RPMI8226 (cell line): ENCODE results near the gene CNOT10.
"Not testable (repeated sequence)": the region's sequence is repeated elsewhere in the genome, so short reads cannot be mapped to it uniquely, and the experiment has no call there.

Experiments used
- DNase-seq: peaks from one replicate; pipeline ENCODE4 v3.0.0-alpha.2; 2015

The CNOT10 gene, protein sequence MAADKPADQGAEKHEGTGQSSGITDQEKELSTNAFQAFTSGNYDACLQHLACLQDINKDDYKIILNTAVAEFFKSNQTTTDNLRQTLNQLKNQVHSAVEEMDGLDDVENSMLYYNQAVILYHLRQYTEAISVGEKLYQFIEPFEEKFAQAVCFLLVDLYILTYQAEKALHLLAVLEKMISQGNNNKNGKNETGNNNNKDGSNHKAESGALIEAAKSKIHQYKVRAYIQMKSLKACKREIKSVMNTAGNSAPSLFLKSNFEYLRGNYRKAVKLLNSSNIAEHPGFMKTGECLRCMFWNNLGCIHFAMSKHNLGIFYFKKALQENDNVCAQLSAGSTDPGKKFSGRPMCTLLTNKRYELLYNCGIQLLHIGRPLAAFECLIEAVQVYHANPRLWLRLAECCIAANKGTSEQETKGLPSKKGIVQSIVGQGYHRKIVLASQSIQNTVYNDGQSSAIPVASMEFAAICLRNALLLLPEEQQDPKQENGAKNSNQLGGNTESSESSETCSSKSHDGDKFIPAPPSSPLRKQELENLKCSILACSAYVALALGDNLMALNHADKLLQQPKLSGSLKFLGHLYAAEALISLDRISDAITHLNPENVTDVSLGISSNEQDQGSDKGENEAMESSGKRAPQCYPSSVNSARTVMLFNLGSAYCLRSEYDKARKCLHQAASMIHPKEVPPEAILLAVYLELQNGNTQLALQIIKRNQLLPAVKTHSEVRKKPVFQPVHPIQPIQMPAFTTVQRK

DNA sequence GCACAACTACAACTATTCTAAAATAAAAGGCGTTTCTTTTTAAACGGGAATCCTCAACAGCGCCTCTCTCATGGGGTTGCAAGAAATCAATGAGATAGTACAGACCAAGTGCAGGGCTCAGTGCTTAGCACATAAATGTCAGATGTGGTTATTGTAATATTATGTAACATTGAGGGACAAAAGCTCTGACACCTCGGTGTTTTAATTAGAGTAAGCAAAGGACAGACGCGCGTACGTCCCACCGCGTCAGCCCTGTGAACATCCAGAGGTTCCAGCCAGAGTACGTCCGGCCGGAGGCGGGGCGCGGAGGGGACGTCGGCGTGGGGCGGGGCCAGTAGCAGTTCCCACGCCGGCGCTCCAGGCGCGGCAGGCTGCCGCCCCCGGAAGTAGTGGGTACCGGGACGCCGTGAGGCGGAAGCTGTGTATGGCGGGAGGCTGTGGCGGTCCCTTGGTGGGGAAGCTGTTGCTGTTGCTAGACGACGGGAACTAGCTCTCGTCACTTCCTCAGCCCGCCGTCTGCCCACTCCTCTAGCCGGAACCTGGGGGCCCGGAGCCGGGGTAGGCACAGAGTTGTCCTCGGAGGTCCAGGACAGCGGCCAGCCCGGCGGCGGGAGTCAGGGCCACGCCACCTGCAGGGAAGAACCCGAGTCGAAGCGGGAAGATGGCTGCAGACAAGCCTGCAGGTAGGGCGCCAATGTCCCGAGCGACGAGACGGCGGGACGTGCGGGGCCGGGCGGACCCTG, at the start of gene CNOT10:
Gene CNOT10, plus strand, starts transcription at position 389 of the 743 bp plus-strand sequence. Its CDS starts 273 bp downstream, at position 662.
- DNase-seq, result peak; percentile 97

DNA sequence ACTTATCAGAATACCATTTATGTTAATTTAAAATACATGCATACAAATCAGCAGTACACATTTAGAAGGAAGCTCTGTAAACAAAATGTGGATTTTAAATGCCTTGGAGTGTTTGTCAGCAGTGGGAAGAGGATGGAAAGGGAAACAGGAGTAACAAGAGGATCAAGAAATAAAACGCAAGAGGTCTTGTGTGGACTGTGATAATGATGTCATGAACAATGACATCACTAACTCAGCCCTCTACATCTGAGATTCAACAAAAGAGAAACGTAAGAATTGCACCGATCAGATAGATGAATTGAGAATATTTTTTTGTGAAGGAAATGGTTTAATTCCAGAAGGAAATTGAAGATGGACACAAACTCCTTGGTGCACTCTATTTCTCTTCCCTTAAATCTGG, 44.0 kb upstream of the CNOT10 start:
- DNase-seq, result no peak

DNA sequence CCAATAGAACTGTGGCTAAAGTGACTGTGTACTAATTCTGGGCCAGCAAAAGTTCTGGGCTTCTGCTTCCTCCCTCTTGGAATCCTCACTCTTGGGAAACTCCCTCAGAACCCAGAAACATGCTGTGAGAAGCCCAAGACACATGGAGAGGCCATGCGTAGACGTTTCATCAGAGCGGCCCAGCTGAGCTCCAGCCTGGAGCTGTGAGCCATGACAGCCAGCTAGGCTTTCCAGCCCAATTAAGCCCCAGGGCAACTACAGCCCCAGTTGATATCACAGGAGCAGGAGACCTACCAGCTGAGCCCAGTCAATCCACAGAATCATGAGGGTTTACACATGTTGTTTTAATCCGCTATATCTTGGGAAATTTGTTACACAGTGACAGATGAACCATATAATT, 43.6 kb upstream of the CNOT10 start:
- no peak for DNase-seq

DNA sequence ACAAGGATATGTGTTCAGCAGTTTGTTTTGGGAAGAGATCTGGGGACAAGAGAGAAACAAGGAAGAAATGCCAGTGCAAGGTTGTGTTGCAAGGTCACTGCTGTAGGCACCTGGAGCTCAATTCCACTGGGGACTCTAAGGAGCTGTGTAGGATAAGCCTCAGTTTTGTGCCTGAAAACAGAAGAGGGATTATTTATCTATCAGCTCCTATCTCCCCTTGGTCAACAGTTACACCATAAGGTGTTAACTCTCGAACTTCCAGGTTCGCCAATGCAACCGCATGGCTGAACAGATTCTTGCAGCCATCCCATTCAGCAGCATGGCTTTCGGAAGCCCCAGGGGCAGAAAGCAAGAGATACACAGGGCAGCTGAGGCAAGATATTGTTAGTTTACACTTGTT, 41.6 kb upstream of the CNOT10 start:
- DNase-seq, result no peak

DNA sequence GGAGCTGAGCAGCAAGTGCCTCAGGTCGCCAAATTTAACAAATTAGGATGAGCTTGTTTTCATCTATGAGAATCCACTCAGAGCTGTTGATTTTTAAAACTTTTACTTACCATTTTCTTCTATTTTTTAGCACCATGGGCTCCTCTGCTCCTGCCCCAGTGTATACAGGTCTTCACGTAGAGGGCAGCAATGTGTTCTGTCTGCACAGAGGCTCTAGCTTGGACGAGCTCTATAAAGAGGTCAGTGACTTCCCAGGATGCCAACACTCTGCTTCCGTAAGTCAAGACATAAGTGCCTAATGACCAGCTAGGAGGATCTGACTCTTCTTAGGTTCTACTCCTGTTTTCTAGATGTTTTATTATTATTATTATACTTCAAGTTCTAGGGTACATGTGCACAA, 41.2 kb upstream of the CNOT10 start:
- no peak for DNase-seq

DNA sequence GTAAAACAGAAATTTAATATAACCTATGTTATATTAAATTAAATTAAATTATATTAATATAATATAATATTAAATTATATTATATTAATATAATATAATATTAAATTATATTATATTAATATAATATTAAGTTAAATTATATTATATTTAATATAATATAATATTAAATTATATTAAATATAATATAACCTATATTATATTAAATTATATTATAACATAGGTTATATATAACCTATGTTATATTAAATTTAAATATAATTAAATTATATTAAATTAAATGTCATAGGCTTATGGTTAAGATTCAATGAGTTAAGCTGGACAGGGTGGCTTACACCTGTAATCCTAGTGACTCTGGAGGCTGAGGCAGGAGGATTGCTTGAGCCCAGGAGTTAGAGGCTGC, 40.6 kb upstream of the CNOT10 start:
- DNase-seq, result no peak

DNA sequence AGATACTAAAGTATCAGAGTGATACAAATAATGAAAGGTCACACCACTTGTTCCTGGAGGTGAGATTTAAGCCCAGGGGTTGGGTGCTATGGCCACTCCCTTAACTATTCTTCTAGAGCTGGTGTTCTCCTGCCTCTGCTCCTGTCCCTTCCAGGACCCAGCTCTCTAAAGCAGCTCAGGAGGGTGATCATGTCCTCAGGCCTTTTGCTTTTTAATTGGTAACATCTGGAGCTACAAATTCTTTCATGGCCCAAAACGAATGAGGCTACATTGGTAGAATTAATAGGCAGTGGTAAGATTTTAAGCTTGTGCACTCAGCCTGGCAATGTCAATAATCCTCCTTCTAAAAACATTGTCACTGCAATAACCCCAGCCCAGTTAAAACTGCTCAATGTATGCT, 38.2 kb upstream of the CNOT10 start:
- DNase-seq, result no peak

DNA sequence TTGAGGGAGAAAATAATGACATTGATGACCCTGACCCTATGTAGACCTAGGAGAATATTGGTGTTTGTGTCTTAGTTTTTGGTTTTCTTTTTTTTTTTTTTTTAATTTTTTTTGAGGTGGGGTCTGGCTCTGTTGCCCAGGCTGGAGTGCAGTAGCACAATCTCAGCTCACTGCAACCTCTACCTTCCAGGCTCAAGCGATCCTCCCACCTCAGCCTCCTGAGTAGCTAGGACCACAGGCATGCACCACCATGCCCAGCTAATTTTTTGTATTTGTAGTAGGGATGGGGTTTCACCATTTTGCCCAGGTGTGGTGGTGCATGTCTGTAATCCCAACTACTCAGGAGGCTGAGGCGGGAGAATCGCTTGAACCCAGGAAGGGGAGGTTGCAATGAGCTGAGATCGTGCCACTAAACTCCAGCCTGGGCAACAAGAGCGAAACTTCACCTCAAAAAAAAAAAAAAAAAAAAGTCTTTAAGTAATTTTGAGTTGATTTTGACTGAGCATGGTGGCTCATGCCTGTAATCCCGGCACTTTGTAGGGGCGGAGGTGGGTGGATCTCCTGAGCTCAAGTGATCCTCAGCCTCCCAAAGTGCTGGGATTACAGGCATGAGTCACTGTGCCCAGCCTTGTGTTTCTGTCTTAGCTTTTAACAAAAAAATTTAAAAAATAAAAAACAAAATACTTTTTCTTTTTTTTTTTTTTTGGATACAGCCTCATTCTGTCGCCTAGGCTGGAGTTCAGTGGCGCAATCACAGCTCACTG, 32.5 kb upstream of the CNOT10 start:
- DNase-seq, result not testable (repeated sequence)

DNA sequence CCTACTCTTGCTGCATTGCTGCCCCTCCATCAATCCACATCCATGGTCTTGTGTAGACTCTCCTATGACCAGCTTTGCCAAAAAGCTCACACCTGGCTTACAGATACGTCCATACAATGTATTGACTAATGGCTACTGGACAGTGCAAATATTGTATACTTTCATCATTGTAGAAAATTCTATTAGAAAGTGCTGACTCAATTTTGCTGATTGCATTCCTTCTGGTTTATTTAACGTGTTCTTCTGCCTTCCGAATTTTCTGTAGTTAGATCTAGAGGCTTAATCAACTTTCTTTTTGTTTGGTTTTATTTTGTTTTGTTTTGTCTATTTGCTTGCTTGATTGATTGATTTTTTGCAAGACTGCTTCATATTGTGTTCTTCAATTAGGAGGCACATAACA, 29.8 kb upstream of the CNOT10 start:
- no peak for DNase-seq

DNA sequence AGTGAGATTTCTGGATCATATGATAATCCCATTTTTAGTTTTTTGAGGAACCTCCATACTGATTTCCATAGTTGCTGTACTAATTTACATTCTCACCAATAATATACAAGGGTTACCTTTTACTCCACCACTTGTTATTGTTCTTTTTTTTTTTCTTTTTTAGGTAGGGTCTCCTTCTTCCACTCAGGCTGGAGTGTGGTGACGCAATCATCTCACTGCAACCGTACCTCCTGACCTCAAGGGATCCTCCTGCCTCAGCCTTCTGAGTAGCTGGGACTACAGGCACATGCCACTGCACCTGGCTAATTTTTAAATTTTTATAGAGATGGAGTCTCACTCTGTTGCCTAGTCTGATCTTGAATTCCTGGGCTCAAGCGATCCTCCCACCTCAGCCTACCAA, 24.4 kb upstream of the CNOT10 start:
- no peak for DNase-seq

DNA sequence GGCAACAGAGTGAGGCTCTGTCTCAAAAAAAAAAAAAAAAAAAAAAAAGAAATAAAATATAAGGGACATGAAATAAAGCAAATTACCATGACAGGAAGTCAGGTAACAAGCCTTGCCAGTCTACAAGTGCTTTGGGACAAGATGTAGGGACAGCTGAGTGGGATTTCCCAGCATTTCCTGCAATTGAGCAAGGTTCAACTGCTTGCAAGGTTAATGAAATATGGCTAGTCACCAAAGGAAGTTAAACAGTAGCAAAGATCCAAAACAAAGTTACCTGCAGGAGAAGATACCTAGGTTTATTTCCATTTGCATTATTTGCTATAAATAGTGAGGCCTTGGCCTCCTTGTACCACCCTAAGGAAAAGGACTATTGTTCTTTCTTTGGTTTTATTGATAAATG, 22.3 kb upstream of the CNOT10 start:
- no peak for DNase-seq

DNA sequence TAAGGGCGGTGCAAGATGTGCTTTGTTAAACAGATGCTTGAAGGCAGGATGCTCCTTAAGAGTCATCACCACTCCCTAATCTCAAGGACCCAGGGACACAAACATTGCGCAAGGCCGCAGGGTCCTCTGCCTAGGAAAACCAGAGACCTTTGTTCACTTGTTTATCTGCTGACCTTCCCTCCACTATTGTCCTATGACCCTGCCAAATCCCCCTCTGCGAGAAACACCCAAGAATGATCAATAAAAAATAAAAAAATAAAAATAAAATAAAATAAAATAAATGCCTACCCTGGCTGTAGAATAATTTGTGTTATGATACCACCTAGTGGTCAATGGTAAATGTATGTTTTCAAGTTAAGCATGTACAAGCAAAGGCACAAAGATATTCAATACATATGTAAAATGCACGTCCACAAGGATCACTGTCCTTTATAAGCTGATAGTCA, 20.3 kb upstream of the CNOT10 start:
- DNase-seq, result peak; percentile 45

DNA sequence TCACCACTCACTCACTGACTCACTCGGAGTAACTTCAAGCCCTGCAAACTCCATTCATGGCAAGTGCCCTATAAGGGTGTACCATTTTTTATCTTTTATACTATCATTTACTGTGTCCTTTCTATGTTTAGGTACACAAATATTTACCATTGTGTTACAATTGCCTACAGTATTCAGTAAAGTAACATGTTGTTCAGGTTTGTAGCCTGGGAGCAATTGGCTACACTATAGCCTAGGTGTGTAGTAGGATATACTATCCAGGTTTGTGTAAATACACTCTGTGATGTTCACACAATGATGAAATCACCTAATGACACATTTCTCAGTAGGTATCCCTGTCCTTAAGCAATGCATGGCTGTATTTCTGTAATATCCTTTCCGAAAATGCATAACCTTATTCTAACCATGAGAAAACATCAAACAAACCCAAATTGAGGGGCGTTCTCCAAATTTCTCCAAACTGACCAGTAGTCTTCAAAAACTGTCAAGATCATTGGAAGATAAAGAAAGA, 17.9 kb upstream of the CNOT10 start:
- DNase-seq, result no peak

DNA sequence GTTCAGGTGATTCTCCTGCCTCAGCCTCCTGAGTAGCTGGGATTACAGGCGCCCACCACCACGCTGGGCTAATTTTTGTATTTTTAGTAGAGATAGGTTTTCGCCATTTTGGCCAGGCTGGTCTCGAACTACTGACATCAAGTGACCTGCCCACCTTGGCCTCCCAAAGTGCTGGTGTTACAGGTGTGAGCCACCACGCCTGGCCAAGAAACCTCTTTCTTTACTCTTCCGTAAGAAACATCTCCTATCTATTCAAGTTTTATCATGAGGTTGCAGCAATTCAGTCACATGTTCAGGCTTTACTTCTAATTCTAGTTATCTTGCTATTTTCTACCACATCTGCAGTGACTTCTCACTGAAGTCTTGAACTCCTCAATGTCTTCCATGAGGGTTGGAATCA, 15.8 kb upstream of the CNOT10 start:
- DNase-seq, result not testable (repeated sequence)

DNA sequence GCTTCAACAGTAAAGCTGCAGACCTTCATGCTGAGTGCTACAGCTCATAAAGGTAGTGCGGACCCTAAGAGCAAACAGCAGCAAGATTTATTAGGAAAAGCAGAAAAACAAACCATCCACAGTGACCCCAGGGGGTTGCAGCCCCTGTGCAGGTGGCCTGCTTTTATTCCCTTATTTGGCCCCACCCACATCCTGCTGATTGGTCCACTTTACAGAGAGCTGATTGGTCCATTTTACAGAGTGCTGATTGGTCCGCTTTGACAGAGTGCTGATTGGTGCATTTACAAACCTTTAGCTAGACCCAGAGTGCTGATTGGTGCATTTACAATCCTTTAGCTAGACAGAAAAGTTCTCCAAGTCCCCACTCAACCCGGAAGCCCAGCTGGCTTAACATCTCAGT, 11.3 kb upstream of the CNOT10 start:
- not testable (repeated sequence) for DNase-seq

DNA sequence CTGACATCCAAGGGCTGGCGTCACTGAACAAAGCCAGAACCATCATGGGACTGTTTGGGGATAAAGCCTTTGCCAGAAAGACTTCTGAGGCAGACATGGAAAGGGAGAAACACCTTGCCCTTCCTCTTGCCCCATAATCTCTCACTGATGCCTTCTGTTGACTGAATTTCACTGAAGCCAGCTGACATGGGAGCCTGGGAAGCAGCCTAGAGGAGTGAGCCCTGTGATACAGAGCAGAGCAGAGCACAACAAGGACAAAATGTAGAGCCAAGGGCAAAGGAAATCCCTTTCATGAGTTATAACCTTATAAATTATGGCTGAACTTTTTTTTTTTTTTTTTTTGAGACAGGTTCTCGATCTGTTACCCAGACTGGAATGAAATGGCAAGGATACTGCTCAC, 9.8 kb upstream of the CNOT10 start:
- no peak for DNase-seq

DNA sequence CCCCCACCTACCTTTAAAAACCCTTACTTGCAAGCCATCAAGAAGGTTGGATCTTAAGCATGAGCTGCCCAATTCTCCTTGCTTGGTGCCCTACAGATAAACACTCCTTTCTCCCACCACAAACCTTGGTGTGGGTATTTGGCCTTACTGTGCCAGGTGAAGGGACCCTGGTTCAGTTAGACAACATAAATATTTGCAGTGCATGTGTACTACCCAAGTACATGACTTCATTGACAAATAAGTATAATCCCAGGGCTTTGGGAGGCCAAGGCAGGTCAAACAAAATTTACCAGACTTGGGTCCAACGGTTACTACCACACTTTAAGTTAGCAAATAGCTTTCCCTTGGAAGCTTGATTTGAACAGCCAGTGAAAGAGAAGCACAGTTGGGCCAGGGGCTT, 9.3 kb upstream of the CNOT10 start:
- DNase-seq, result no peak

DNA sequence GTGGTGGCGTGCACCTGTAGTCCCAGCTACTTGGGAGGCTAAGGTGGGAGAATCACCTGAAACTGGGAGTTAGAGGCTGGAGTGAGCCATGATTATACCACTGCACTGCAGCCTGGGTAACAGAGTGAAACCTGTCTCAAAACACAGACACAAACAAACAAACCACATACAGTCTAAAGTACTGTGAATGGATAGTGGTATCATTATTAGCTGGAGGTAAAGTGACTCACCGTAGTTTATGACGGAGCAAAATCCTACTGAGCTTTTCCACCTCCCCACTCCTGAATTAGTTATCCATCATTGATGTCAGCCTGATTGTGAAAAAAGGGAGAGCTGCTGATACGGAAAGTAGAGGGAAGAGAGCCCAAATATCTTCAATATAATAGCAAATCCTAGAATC, 3.2 kb upstream of the CNOT10 start:
- no peak for DNase-seq

DNA sequence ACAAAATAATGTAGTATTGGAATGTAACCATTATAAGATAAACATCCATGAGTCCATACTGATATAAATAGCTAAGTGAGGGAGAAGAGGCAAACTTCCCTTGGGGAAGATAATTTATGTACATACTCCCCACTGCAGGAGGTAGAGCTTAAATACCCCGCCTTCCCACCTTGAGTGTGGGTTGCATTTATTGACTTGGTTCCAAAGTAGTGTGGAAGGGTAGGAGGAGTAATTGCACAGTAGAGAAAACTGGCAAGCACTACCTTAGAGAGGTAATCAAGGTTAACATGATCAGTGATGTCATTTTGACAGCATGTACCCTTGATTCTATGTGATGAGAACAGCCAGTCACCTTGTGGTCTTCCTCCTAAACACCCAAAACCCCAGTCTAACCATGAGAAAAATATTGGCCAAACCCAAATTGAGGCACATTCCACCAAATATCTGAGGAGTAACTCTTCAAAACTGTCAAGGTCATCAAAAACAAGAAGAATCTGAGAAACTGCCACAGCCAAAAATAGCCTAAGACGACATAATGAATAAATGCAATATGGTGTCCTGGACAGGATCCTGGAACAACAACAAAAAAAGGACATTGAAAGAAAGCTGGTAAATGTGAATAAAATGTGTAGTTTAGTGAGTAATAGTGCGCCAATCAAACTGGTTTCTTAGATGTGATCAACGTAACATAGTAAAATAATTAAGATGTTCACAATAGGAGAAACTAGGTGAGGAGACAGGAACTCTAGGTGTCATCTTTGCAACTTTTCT, 774 bp upstream of the CNOT10 start:
- DNase-seq, result peak; percentile 50

DNA sequence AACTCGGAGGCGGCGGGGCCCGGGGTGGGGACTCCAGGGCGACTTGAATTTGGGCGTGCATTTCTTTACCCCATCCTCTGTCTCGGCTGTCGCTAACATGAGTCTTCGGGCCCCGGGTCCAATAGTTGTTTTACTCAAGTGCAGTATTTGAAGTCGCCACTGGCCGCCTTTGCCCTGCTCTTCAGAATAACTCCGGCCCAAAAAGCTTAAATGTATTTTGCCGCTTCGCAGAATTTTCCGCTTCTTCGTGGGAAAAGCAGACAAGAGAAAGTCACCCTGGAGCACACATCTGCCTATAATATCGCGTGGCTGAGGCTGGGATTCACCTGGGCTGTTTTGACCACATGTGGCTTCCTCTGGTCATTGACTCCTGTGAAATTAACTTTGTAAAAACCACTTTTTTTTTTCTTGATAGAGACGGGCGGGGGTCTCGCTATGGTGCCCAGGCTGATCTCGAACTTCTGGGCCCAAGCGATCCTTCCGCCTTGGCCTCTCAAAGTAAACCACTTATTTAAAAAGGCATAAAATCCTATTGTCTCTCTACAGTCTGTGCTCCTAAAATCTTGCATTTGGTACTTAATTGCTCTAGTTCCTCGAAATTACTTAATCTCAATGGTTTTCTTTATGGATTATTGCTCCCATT, 676 bp downstream of the CNOT10 start:
- DNase-seq, result peak; percentile 47

DNA sequence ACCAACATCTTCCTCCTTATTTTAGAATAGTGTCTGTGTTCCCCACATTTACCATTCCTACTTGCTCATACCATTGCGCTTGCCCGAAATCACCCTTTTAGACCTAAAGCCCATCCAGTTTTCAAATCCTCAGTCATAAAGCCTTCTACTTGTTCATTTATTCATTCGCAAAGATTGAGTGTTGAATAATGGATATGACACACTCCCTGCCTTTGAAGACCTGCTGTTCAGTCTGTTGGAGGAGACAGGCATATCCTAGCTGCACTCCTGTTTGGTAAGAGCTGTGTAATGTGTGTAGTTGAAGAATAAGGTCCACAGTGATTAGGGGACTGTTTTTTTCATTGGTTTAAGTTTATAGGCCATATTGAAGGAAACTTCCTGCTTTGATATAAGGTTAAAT, 1.7 kb downstream of the CNOT10 start:
- no peak for DNase-seq
